ENCODE measurements around the gene SLC35B2. TPM values are rescaled to one million over a fixed set of nuclear protein-coding genes. Genes with fewer than 3 reads are reported as not detected.

Gene SLC35B2
- total RNA-seq, 1 donor from 2014 or later = 25.3 TPM

GRCh38 chr6:44276667-44277640 lies 19.6 kb upstream of the SLC35B2 start:
- peaks cover 50% of the 10 kb centered on the region for H3K27me3 Mint-ChIP-seq
- intact Hi-C loops (cut with micrococcal nuclease) = no loop called here
- no peak overlapping the region for H3K27ac Mint-ChIP-seq
- H3K36me3 Mint-ChIP-seq (ENCODE audit: low read depth) = no peaks in the 10 kb centered on the region
- no peak overlapping the region for H3K4me3 Mint-ChIP-seq
- peaks cover 2% of the 10 kb centered on the region for H3K4me1 Mint-ChIP-seq
- H3K9me3 Mint-ChIP-seq = no peaks in the 10 kb centered on the region
- no peak for DNase-seq

- Mint-ChIP-seq H3K27ac (no peak overlapping the region), H3K4me3 (no peak overlapping the region), H3K27me3 (peaks cover 60% of the 10 kb centered on the region), H3K9me3 (no peaks in the 10 kb centered on the region), H3K4me1 (peaks cover 2% of the 10 kb centered on the region), H3K36me3 (ENCODE audit: low read depth) (no peaks in the 10 kb centered on the region)
- peak; percentile 77 for DNase-seq
- intact Hi-C loops (cut with micrococcal nuclease) = no loop called here
These were observed 18.7 kb upstream of the SLC35B2 start for GRCh38 chr6:44275749-44276648.

GRCh38 chr6:44275271-44275748 lies 18.0 kb upstream of the SLC35B2 start:
- intact Hi-C loops (cut with micrococcal nuclease) = no loop called here
- Mint-ChIP-seq H3K27ac (no peak overlapping the region), H3K27me3 (peaks cover 58% of the 10 kb centered on the region), H3K36me3 (ENCODE audit: low read depth) (no peaks in the 10 kb centered on the region), H3K4me1 (peaks cover 2% of the 10 kb centered on the region), H3K9me3 (no peaks in the 10 kb centered on the region), H3K4me3 (no peak overlapping the region)
- no peak for DNase-seq

GRCh38 chr6:44273617-44274016 lies 16.3 kb upstream of the SLC35B2 start:
- intact Hi-C loops (cut with micrococcal nuclease) = no loop called here
- no peak for DNase-seq
- no peaks in the 10 kb centered on the region for H3K9me3 Mint-ChIP-seq
- peaks cover 12% of the 10 kb centered on the region for H3K4me1 Mint-ChIP-seq
- H3K27me3 Mint-ChIP-seq = peaks cover 67% of the 10 kb centered on the region
- H3K4me3 Mint-ChIP-seq = no peak overlapping the region
- no peaks in the 10 kb centered on the region for H3K36me3 Mint-ChIP-seq (ENCODE audit: low read depth)
- H3K27ac Mint-ChIP-seq = no peak overlapping the region

GRCh38 chr6:44272999-44273566 lies 15.8 kb upstream of the SLC35B2 start:
- Mint-ChIP-seq H3K4me3 (no peak overlapping the region), H3K27ac (no peak overlapping the region), H3K4me1 (peaks cover 12% of the 10 kb centered on the region), H3K9me3 (no peaks in the 10 kb centered on the region), H3K27me3 (peaks cover 68% of the 10 kb centered on the region), H3K36me3 (ENCODE audit: low read depth) (no peaks in the 10 kb centered on the region)
- intact Hi-C loops (cut with micrococcal nuclease) = no loop called here
- DNase-seq = no peak

- intact Hi-C loops (cut with micrococcal nuclease) = no loop called here
- Mint-ChIP-seq H3K9me3 (no peaks in the 10 kb centered on the region), H3K4me1 (peaks cover 16% of the 10 kb centered on the region), H3K27me3 (peaks cover 63% of the 10 kb centered on the region), H3K36me3 (ENCODE audit: low read depth) (no peaks in the 10 kb centered on the region), H3K27ac (no peak overlapping the region), H3K4me3 (no peak overlapping the region)
- DNase-seq = no peak
These were observed 15.2 kb upstream of the SLC35B2 start for GRCh38 chr6:44272529-44272928.

- no peak for DNase-seq
- no peak overlapping the region for H3K27ac Mint-ChIP-seq
- no peaks in the 10 kb centered on the region for H3K36me3 Mint-ChIP-seq (ENCODE audit: low read depth)
- no peaks in the 10 kb centered on the region for H3K9me3 Mint-ChIP-seq
- peaks cover 20% of the 10 kb centered on the region for H3K4me1 Mint-ChIP-seq
- intact Hi-C loops (cut with micrococcal nuclease) = no loop called here
- H3K4me3 Mint-ChIP-seq = peak overlapping the region; percentile 10
- H3K27me3 Mint-ChIP-seq = peaks cover 57% of the 10 kb centered on the region
These were observed 14.6 kb upstream of the SLC35B2 start for GRCh38 chr6:44271914-44272313.

- no peak overlapping the region for H3K27ac Mint-ChIP-seq
- peaks cover 55% of the 10 kb centered on the region for H3K27me3 Mint-ChIP-seq
- H3K36me3 Mint-ChIP-seq (ENCODE audit: low read depth) = no peaks in the 10 kb centered on the region
- H3K4me3 Mint-ChIP-seq = peak overlapping the region; percentile 67
- intact Hi-C loops (cut with micrococcal nuclease) = no loop called here
- DNase-seq = no peak
- H3K9me3 Mint-ChIP-seq = no peaks in the 10 kb centered on the region
- H3K4me1 Mint-ChIP-seq = peaks cover 25% of the 10 kb centered on the region
These were observed 14.0 kb upstream of the SLC35B2 start for GRCh38 chr6:44271406-44271723.

GRCh38 chr6:44270526-44271405 lies 13.4 kb upstream of the SLC35B2 start:
- Mint-ChIP-seq H3K9me3 (no peaks in the 10 kb centered on the region), H3K4me1 (peaks cover 30% of the 10 kb centered on the region), H3K27me3 (peaks cover 55% of the 10 kb centered on the region), H3K4me3 (peak overlapping the region; percentile 67), H3K36me3 (ENCODE audit: low read depth) (no peaks in the 10 kb centered on the region), H3K27ac (no peak overlapping the region)
- peak; percentile 72 for DNase-seq
- intact Hi-C loops (cut with micrococcal nuclease) = no loop called here

- intact Hi-C loops (cut with micrococcal nuclease) = loop anchor here (2.0 kb wide), 2 partner anchors 117 to 187 kb away; partner anchors contain the start of gene CDC5L
- no peak for DNase-seq
- Mint-ChIP-seq H3K27me3 (peaks cover 55% of the 10 kb centered on the region), H3K36me3 (ENCODE audit: low read depth) (no peaks in the 10 kb centered on the region), H3K4me3 (peak within 1 kb of the TSS; percentile 77), H3K27ac (peak within 1 kb of the TSS; percentile 29), H3K4me1 (peaks cover 30% of the 10 kb centered on the region), H3K9me3 (no peaks in the 10 kb centered on the region)
These were observed 12.7 kb upstream of the SLC35B2 start, which contains the start of gene TMEM151B for GRCh38 chr6:44269921-44270525. Gene TMEM151B (plus strand): TSS chr6:44270450. CDS start chr6:44270743, 293 bp downstream.

GRCh38 chr6:44269178-44269920 lies 12.0 kb upstream of the SLC35B2 start:
- H3K27me3 Mint-ChIP-seq = peaks cover 50% of the 10 kb centered on the region
- peaks cover 3% of the 10 kb centered on the region for H3K36me3 Mint-ChIP-seq (ENCODE audit: low read depth)
- peak overlapping the region; percentile 77 for H3K4me3 Mint-ChIP-seq
- no peak overlapping the region for H3K27ac Mint-ChIP-seq
- DNase-seq = peak; percentile 62
- intact Hi-C loops (cut with micrococcal nuclease) = loop anchor here (2.0 kb wide), 2 partner anchors 117 to 187 kb away; partner anchors contain the start of gene CDC5L
- no peaks in the 10 kb centered on the region for H3K9me3 Mint-ChIP-seq
- peaks cover 31% of the 10 kb centered on the region for H3K4me1 Mint-ChIP-seq

- peaks cover 10% of the 10 kb centered on the region for H3K36me3 Mint-ChIP-seq (ENCODE audit: low read depth)
- peaks cover 41% of the 10 kb centered on the region for H3K27me3 Mint-ChIP-seq
- no peak overlapping the region for H3K4me3 Mint-ChIP-seq
- peak; percentile 90 for DNase-seq
- peaks cover 38% of the 10 kb centered on the region for H3K4me1 Mint-ChIP-seq
- intact Hi-C loops (cut with micrococcal nuclease) = loop anchor here (1.0 to 2.0 kb wide), 5 partner anchors 36 to 189 kb away; partner anchors contain the start of genes AARS2 and CDC5L
- H3K9me3 Mint-ChIP-seq = no peaks in the 10 kb centered on the region
- no peak overlapping the region for H3K27ac Mint-ChIP-seq
These were observed 10.8 kb upstream of the SLC35B2 start for GRCh38 chr6:44268095-44268628.

All from activated CD4-positive, alpha-beta T cell treated with anti-CD3 and anti-CD28 coated beads, Interleukin-2, amount 10 ng/mL, durations not matched to agents 24 days and 14 days (primary cell).